ENCODE data around the gene CSK.

CSK gene

DNA sequence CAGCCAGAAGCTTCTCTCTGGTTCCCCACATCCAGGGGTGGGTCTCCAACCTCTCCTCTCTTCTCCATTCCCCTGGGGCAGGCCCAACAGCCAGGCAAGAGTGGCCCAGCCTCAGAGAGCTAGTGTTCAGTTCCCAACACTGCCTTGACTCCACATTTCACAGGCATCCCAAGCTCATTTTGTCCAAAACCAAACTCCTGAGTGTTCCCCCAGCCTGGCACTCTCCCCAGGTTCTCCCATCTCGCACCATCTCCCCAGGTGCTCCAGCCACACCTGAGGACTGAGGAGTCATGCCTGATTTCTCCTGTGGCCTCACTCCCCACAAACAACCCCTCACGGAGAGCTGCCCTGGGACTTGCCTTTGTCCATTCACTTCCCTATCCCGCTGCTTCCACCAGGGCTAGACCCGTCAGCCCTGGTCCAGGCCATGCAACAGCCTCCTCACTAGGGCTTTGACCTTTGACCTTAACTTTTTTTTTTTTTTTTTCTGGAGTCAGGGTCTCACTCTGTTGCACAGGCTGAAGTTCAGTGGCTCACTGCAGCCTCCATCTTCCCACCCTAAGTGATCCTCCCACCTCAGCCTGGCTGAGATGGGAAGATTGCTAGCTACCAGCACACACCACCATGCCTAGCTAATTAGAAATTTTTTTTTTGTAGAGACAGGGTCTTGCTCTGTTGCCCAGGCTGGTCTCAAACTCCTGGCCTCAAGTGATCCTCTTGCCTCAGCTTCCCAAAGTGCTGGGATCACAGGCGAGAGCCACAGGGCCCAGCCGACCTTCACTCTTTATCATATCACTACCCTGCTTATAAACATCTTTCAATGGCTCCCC, 3.9 kb upstream of the CSK start:
- no peak for DNase-seq
- no peak for TF ChIP-seq EZH2 (optimal IDR thresholded peaks at IDR 0.05; ENCODE audit: low read depth, low read length)
- H4K20me1 ChIP-seq (ENCODE audit: insufficient read depth, low read length): no peaks in the 10 kb centered on the region
- peaks cover 32% of the 10 kb centered on the region for H3K79me2 ChIP-seq (ENCODE audit: low read length)
- H3K4me1 ChIP-seq (ENCODE audit: low read length): peaks cover 81% of the 10 kb centered on the region
- H3K4me3 ChIP-seq (ENCODE audit: low read length): no peak overlapping the region
- H3K27me3 ChIP-seq (replicated peaks; ENCODE audit: insufficient read depth, low read length): no peaks in the 10 kb centered on the region
- H3K9me3 ChIP-seq (replicated peaks; ENCODE audit: insufficient read depth, low read length): no peaks in the 10 kb centered on the region
- H3K9me2 ChIP-seq (replicated peaks; ENCODE audit: insufficient read depth, low read length): no peaks in the 10 kb centered on the region
- peak overlapping the region; percentile 72 for H3K4me2 ChIP-seq (ENCODE audit: low read depth, low read length)
- H3K27ac ChIP-seq (ENCODE audit: low read length): peak overlapping the region; percentile 94
- no peak overlapping the region for H2AFZ ChIP-seq (ENCODE audit: low read length)
- peaks cover 71% of the 10 kb centered on the region for H3F3A ChIP-seq (ENCODE audit: insufficient read depth, low read length)
- H3K36me3 ChIP-seq (replicated peaks; ENCODE audit: insufficient read depth, low read length): no peaks in the 10 kb centered on the region
- peak overlapping the region; percentile 37 for H3K9ac ChIP-seq (ENCODE audit: low read length)

DNA sequence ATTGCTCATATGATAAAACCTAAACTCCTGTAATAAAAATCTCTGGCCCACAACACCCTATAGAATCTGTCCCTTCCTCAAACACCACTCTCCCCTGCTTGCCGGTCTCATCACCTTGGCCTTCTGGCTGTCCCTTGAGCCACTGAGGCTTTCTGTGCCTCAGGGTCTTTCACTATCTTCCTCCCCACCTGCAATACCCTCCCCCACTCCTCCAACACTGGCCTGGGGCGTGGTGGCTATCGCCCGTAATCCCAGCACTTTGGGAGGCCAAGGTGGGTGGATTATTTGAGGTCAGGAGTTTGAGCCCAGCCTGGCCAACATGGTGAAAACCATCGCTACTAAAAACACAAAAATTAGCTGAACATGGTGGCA, 3.3 kb upstream of the CSK start:
- H3K27ac ChIP-seq (ENCODE audit: low read length): peak overlapping the region; percentile 94; the same call in 1 of the 2 replicates
- H3K4me3 ChIP-seq (ENCODE audit: low read length): no peak overlapping the region
- no peaks in the 10 kb centered on the region for H3K27me3 ChIP-seq (replicated peaks; ENCODE audit: insufficient read depth, low read length)
- peaks cover 72% of the 10 kb centered on the region for H3F3A ChIP-seq (ENCODE audit: insufficient read depth, low read length)
- no peaks in the 10 kb centered on the region for H3K9me3 ChIP-seq (replicated peaks; ENCODE audit: insufficient read depth, low read length)
- H3K79me2 ChIP-seq (ENCODE audit: low read length): peaks cover 38% of the 10 kb centered on the region
- no peak for TF ChIP-seq EZH2 (optimal IDR thresholded peaks at IDR 0.05; ENCODE audit: low read depth, low read length)
- no peak for TF ChIP-seq EZH2phosphoT487 (IDR thresholded peaks at IDR 0.05; ENCODE audit: low read length)
- TF ChIP-seq, protein P1, sequence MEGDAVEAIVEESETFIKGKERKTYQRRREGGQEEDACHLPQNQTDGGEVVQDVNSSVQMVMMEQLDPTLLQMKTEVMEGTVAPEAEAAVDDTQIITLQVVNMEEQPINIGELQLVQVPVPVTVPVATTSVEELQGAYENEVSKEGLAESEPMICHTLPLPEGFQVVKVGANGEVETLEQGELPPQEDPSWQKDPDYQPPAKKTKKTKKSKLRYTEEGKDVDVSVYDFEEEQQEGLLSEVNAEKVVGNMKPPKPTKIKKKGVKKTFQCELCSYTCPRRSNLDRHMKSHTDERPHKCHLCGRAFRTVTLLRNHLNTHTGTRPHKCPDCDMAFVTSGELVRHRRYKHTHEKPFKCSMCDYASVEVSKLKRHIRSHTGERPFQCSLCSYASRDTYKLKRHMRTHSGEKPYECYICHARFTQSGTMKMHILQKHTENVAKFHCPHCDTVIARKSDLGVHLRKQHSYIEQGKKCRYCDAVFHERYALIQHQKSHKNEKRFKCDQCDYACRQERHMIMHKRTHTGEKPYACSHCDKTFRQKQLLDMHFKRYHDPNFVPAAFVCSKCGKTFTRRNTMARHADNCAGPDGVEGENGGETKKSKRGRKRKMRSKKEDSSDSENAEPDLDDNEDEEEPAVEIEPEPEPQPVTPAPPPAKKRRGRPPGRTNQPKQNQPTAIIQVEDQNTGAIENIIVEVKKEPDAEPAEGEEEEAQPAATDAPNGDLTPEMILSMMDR (IDR thresholded peaks at IDR 0.05; ENCODE audit: low read length): no peak
- no peaks in the 10 kb centered on the region for H3K9me2 ChIP-seq (replicated peaks; ENCODE audit: insufficient read depth, low read length)
- no peaks in the 10 kb centered on the region for H4K20me1 ChIP-seq (ENCODE audit: insufficient read depth, low read length)
- no peaks in the 10 kb centered on the region for H3K36me3 ChIP-seq (replicated peaks; ENCODE audit: insufficient read depth, low read length)
- no peak for DNase-seq
- peaks cover 75% of the 10 kb centered on the region for H3K4me1 ChIP-seq (ENCODE audit: low read length)
- no peak overlapping the region for H2AFZ ChIP-seq (ENCODE audit: low read length)
- no peak overlapping the region for H3K4me2 ChIP-seq (ENCODE audit: low read depth, low read length)
- no peak overlapping the region for H3K9ac ChIP-seq (ENCODE audit: low read length)

- Histone ChIP-seq H3K4me2 (ENCODE audit: low read depth, low read length) (no peak overlapping the region), H3K9me2 (replicated peaks; ENCODE audit: insufficient read depth, low read length) (no peaks in the 10 kb centered on the region), H3K27me3 (replicated peaks; ENCODE audit: insufficient read depth, low read length) (no peaks in the 10 kb centered on the region), H3K4me3 (ENCODE audit: low read length) (no peak overlapping the region), H3K9me3 (replicated peaks; ENCODE audit: insufficient read depth, low read length) (no peaks in the 10 kb centered on the region), H3K9ac (ENCODE audit: low read length) (no peak overlapping the region), H3K79me2 (ENCODE audit: low read length) (peaks cover 44% of the 10 kb centered on the region), H3F3A (ENCODE audit: insufficient read depth, low read length) (peaks cover 72% of the 10 kb centered on the region), H3K27ac (ENCODE audit: low read length) (no peak overlapping the region), H3K4me1 (ENCODE audit: low read length) (peaks cover 69% of the 10 kb centered on the region), H2AFZ (ENCODE audit: low read length) (no peak overlapping the region), H4K20me1 (ENCODE audit: insufficient read depth, low read length) (no peaks in the 10 kb centered on the region), H3K36me3 (replicated peaks; ENCODE audit: insufficient read depth, low read length) (no peaks in the 10 kb centered on the region)
- no peak for DNase-seq
- TF ChIP-seq, protein P1 (IDR thresholded peaks at IDR 0.05; ENCODE audit: low read length): no peak
- TF ChIP-seq EZH2 (optimal IDR thresholded peaks at IDR 0.05; ENCODE audit: low read depth, low read length): no peak
- TF ChIP-seq EZH2phosphoT487 (IDR thresholded peaks at IDR 0.05; ENCODE audit: low read length): no peak
These were observed 2.7 kb upstream of the CSK start for GRCh38 chr15:74779162-74779648.
